ENCODE results near the gene POLD1.

DNA sequence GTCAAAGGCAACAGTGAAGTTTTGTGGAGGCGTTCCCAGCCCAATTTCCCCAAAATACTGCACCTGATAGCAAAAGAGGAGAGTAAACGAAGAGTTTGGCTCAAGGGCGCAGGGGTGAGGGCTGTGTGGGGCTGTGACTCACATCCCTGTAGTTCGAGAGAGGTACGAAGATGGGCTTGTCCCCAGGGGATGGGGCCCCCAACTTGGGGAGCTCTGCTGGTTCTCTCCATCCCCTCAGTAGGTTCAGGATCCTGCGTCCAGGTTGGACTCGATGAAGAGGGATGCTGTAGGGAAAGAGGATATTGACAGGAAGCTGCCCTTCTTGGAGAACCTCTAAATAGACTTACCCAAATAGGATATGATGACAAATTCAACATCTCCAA lies 22.1 kb upstream of the POLD1 start:
- TF ChIP-seq, protein P1, sequence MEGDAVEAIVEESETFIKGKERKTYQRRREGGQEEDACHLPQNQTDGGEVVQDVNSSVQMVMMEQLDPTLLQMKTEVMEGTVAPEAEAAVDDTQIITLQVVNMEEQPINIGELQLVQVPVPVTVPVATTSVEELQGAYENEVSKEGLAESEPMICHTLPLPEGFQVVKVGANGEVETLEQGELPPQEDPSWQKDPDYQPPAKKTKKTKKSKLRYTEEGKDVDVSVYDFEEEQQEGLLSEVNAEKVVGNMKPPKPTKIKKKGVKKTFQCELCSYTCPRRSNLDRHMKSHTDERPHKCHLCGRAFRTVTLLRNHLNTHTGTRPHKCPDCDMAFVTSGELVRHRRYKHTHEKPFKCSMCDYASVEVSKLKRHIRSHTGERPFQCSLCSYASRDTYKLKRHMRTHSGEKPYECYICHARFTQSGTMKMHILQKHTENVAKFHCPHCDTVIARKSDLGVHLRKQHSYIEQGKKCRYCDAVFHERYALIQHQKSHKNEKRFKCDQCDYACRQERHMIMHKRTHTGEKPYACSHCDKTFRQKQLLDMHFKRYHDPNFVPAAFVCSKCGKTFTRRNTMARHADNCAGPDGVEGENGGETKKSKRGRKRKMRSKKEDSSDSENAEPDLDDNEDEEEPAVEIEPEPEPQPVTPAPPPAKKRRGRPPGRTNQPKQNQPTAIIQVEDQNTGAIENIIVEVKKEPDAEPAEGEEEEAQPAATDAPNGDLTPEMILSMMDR (IDR thresholded peaks at IDR 0.05; ENCODE audit: low read depth, low read length, poor library complexity, severe bottlenecking), result no peak
- TF ChIP-seq EZH2phosphoT487 (IDR thresholded peaks at IDR 0.05; ENCODE audit: borderline replicate concordance, low read length), result no peak
